Stimulated activated CD8-positive, alpha-beta memory T cell treated with anti-CD3 and anti-CD28 coated beads, Interleukin-2, amount 100 ng/mL, for 48 hours (primary cell): Measurements from ENCODE around the gene P2RY13.

Source experiments
- DNase-seq, 2 donors: peaks; one replicate each; pipeline ENCODE4 v3.0.0-alpha.2; 2020; ENCODE audit warnings: low read depth in 2 of 2

Gene P2RY13

DNA sequence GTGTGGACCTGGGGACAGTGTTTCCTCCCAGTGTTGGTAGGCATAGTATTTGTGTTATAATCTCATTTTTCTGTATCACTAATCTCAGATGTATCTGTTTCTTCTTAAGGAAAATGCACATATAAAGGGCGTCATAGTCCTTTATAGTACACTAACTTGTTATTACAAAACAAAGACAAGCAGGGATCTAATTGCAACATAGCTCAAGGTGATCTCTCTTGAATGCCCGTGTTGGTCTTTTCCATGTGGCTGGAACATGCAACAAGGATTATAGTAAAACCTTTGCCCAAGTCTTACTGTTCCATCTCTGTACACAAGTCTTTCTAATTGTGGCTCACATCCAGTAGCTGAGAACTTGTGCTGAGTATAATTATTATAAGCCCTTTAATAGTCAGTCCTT is 9.2 kb downstream of the P2RY13 start:
- DNase-seq: no peak

GRCh38 chr3:151319628-151320027 is 9.7 kb downstream of the P2RY13 start:
- DNase-seq: no peak

GRCh38 chr3:151318991-151319390 is 10.4 kb downstream of the P2RY13 start:
- DNase-seq: no peak

DNA sequence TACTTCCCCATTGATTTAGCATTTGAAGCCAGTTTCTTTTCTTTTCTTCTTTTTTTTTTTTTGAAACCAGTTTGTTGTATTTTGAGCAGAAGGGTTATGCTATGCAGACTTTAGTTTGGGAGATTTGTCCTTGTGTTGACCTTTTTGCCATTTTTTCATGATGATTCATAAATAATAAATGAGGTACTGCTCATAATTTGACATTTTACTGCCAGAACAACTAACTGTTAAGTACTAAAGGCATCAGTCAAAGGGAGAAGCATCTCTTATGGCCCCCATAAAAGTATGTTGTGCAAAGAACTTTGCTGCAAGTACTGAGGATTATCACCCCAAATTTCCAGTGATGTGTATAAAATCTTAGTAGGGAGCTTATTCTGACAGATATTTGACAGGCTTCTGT is 11.0 kb downstream of the P2RY13 start:
- DNase-seq: no peak

DNA sequence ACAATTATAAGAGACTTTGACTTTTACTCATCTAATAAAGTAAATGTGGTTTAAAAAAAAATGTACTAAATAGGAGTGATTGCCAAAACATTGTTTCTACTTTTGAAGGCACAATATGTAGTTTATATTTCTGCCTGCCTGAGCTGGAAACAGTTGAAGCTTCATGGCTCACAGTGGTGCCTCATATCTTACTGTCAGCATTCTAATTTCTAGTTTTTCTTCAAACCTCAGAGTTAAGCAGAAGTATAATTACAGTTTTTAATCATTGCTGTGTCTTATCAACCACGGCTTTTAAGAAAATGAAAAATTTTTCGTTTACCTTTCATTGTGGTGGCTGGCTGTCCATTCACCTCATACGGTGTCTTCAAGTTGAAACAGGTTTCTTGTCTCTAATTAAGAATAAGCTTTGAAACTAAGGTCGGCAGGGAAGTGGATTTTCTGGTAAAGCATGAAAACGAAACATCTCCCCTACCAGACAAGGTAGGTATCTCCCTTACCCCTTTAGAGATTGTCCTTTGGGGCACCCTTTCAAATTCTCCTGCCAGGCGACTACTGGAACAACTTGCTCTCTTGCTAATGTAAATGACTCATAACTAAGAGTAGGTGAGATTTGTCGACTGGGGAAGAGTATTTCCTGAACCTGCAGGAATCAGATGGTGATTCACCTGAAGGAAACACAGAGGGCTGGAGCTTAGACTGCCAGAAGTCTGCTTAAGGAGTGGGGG is 12.9 kb downstream of the P2RY13 start, which contains the start of gene GPR87:
Gene GPR87, minus strand, starts transcription at position 554 of the 725 bp plus-strand sequence. CDS start 16,720 bp downstream, outside the sequence.
- DNase-seq: no peak

- no peak for DNase-seq
These were observed 13.5 kb downstream of the P2RY13 start for GRCh38 chr3:151315846-151316245.

DNA sequence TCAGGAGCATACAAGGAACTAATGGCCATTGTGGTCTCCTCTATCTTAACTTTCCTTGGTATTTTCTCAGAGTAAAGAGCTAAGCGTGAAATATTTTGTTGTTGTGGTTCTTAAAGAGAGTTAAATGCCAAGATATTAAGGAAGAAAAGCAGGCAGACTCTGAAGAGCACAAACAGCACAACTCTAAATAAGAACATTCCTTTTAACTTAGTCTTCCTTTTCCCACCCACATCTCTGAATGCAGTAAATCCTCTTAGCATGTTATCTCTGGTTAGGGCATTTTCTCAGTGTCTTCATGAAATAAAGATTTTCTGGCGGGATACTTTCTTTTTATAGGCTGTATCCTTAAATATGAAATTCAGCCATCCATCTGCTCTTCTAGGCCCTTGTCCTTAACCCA is 14.2 kb downstream of the P2RY13 start:
- DNase-seq: no peak

DNA sequence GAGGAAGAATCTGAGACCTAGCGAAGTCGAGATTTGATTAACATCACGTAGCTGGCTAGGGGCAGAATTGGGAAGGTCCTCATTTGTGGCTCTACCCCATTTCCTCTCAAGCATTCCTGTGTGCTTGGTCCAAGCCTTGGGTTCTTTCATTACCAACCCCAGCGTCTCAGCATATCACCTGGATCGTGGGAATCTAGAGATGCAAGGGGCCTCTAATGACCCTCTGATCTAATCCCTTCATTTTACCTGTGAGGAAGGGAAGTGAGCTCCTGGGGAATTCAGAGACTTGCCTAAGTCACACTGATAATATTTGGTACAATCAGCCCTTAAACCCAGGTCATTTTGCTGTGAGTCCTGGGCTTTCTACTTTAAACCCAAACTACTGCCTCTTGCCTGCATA is 14.8 kb downstream of the P2RY13 start:
- no peak for DNase-seq

- no peak for DNase-seq
These were observed 15.2 kb downstream of the P2RY13 start for GRCh38 chr3:151314137-151314536.

- no peak for DNase-seq
These were observed 16.4 kb downstream of the P2RY13 start for GRCh38 chr3:151312972-151313371.

DNA sequence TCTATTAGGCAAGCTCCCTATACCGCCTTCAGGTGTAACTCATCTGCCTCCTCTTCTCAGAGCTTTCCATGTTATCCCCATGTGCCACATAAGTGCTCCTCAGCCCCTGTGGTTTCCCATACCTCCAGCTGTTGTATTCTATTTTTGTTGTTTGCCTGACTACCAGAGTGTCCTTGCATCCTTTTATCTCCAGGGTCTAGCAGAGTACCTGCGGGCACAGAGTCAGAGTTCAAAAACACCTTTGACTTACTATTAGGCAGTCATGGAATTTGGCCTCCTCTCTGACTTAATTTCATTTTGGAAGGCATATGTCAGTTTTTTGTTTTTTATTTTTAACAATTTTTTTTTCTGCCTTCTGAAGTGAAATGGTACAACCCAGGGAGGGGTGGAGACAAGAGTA is 19.8 kb downstream of the P2RY13 start:
- DNase-seq: no peak

GRCh38 chr3:151307583-151308488 is 21.5 kb downstream of the P2RY13 start:
- DNase-seq: no peak

DNA sequence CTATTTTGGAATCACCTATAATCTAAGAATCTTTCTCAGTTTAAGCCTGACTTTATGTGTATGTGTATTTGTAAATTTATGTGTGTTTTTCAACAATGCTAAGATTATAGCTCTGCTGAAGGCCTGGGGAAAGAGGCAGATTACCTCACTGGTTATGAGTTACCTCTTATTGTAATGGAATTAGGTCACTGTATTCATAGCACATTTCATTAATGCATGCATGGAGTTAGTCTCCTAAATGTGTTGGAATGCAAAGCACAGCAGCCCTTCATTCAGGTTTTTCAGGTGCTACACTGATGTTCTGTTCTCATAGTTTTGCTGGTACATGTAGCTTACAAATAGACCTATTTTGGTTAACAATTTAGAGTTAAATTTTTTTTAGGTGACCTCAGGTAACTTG is 22.2 kb downstream of the P2RY13 start:
- DNase-seq: no peak

DNA sequence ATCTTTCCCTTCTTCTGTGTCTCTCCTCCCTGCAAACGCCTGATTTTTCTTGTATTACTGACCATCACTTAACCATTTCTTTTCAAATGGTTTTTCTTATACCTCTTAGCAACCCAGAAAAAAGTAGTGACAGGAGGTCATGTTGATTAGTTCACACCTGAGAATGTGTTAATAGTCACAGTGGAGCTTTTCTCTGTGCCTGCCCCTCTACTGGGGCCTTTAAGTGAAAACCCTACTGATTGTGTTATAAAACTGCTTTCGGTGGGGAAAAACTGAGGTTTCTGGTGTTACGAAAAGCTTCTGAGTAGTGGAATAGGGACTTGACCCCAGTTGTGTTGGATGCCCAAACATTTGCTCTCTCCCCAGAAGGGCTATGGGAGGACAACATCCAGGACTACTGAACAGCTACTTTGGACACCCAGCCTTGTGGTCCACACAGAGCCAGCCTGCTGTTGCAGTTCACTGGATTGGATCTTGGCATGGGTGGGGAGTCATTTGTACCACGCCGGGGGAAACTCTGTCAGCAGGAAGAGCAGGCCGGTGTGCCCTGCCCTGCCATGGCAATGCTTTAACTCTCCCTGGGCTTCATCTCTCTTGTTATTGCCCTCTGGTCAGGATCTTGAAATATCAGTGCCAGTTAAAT is 23.1 kb downstream of the P2RY13 start:
- DNase-seq: no peak

GRCh38 chr3:151305775-151306151 is 23.6 kb downstream of the P2RY13 start:
- DNase-seq: no peak

- no peak for DNase-seq
These were observed 24.1 kb downstream of the P2RY13 start for GRCh38 chr3:151305060-151305774.

- no peak for DNase-seq
These were observed 25.6 kb downstream of the P2RY13 start for GRCh38 chr3:151303751-151304150.

- DNase-seq: no peak
These were observed 27.6 kb downstream of the P2RY13 start for GRCh38 chr3:151301787-151302186.

- no peak for DNase-seq
These were observed 28.8 kb downstream of the P2RY13 start for GRCh38 chr3:151300539-151300938.

DNA sequence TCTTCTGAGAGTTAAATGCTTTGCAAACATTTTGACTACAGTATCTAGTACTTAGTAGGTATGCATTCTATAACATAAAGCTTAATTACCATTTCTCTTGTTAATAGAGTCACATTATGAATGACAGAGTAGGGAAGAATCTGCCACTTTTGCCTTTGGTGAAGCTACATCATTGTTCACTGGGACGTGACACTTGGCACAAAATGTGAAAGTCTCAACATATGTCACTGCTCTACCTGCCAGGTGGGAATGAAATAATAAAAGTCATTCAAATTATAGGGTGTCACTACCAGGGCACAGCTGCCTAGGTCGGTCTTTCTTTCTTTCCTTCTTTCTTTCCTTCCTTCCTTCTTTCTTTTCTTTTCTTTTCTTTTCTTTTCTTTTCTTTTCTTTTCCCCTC is 30.3 kb downstream of the P2RY13 start:
- no peak for DNase-seq

DNA sequence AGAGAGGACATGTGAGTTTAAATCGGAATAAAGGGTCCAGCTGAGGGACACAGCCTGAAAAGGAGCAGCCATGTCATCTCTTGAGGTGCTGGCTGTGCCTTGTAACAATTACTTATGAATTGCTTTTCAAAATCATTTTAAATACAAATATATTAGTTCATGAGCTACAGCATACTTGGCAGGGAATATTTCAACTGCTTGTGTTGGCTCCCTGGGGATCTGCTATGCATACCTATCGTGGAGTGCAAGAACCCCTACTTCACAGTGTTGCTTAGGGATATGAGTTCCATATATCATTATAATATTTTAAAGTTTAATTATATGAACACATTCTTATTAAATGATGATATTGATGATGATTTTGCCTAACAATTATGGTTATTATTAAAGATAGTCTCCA is 31.9 kb downstream of the P2RY13 start:
- no peak for DNase-seq

DNA sequence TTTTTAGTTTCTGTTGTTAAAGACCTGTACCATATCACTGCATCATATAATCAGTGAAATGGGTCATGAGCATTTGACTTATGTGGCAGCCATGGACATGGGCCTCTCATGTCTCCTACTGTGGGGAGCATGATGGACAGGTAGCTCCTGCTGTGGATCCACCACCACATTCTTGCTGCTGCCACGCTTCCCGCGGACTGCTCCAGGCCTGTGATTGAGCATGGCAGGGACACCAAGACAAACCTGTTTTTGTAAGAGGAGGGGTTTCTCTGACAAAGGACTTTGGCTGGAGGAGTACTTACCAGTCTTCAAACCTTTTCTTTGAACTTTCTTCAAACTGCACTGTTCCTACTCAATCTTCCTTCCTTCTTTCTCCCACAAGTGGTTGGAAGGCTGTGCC is 33.1 kb downstream of the P2RY13 start:
- no peak for DNase-seq
